GM10248 (cell line): ENCODE data around the gene FHL5.

ENCODE experiments used
- CTCF ChIA-PET: fragments of 300-600 bp; sonication (Branson Sonifier 250); formaldehyde crosslinking; extraction: SDS; loops from one replicate; lab custom pipeline; 2021; ENCODE audit warnings: antibody characterized with exemption; lab: Yijun Ruan, JAX
- POLR2A ChIA-PET: fragments of 350-650 bp; sonication (Branson Sonifier 250); formaldehyde crosslinking; extraction: SDS; loops from one replicate; lab custom pipeline; 2020; ENCODE audit warnings: antibody characterized with exemption; lab: Yijun Ruan, JAX
- DNase-seq: peaks from one replicate; pipeline ENCODE4 v3.0.0; 2012; ENCODE audit errors: extremely low spot score
- CTCF ChIP-seq: IDR thresholded peaks from 2 replicates; pipeline ENCODE4 v1.5.1; 2012; ENCODE audit warnings: mild to moderate bottlenecking, low read depth; ENCODE audit errors: extremely low read depth, missing control alignments, control extremely low read depth

Gene FHL5

DNA sequence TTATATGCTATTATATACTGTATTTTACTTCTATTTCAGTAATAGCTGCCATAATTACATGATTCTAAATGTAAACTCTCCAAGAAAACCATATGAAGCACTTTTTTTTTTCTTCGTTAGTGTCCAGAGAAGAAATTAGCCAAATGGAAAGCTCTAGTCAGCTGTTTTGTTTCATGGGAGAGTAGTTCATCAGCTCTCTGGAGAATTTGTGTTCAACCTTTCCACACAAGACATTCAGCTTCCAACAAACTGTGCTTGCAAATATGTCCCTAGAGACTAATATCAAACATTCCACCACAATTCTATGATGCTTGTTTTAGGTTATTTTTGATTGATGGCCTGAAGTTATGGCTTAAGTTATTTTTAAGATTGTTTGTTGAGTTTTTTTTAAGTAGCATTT is 19.5 kb downstream of the FHL5 start:
- ChIA-PET CTCF (no interaction called here), POLR2A (no interaction called here)
- TF ChIP-seq CTCF, result no peak
- DNase-seq, result no peak

- POLR2A ChIA-PET, result no interaction called here
- no peak for TF ChIP-seq CTCF
- no peak for DNase-seq
- CTCF ChIA-PET, result interaction anchor here (1.0 to 1.4 kb wide), 3 partner anchors 10 to 13 kb away, joined by 3 to 5 read pairs (median 3); no protein-coding TSS in a partner anchor
Observed at GRCh38 chr6:96604420-96604819, 41.5 kb downstream of the FHL5 start.

DNA sequence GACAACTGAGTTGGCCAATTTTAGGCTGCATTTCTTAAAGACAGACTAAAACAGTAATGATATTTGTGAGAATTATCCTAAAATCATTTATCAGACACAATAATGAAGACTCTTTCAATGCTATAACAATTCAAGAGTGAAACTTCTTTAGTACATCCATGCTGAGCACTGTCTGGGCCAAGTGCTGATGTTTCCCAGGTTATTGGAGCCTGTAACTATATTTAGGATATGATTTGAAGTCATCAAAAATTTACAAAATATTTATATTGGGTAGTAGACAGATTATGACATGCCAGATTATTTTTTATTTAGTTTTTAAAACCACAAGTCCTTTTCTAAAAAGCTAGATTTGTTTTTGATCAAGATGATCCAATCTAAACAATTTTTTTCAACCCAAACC is 45.1 kb downstream of the FHL5 start:
- POLR2A ChIA-PET, result no interaction called here
- CTCF ChIA-PET, result no interaction called here
- no peak for TF ChIP-seq CTCF
- DNase-seq, result no peak

- CTCF ChIA-PET, result no interaction called here
- POLR2A ChIA-PET, result no interaction called here
- TF ChIP-seq CTCF, result no peak
- no peak for DNase-seq
Observed at GRCh38 chr6:96610019-96610418, 47.1 kb downstream of the FHL5 start.

DNA sequence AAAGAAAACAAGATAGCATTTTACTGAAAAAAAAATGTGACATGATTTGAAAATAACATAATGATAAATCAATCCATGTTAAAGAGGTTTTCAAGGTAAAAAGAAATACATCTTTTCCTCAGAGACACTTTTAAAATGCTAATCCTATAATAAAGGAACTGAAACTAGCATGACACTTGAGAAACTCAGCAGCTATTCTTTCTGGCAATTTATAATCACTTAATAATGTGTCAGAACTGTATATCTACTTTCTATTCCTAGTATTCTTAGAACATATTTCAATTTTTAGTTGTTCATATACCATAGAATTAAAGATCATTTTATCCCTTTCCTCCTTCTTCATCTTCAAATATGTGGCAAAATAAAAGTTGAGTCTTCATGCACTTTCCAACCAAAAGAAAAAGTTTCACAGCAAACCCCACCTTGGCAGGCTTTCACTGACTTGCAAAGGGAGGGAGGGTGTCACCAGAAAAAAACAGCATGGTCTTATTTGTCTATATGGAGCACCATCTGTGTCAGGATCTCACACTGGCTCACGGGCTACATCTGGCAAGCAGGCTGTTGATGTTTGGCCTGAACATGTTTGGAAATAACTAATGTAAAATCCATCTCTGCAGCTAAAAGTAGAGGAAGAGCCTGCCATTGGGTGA is 48.5 kb downstream of the FHL5 start:
- CTCF ChIA-PET, result interaction anchor here (0.6 to 0.8 kb wide), 2 partner anchors 12 to 37 kb away, joined by 3 read pairs; no protein-coding TSS in a partner anchor
- peak; percentile 28 for DNase-seq
- no peak for TF ChIP-seq CTCF
- POLR2A ChIA-PET, result no interaction called here

DNA sequence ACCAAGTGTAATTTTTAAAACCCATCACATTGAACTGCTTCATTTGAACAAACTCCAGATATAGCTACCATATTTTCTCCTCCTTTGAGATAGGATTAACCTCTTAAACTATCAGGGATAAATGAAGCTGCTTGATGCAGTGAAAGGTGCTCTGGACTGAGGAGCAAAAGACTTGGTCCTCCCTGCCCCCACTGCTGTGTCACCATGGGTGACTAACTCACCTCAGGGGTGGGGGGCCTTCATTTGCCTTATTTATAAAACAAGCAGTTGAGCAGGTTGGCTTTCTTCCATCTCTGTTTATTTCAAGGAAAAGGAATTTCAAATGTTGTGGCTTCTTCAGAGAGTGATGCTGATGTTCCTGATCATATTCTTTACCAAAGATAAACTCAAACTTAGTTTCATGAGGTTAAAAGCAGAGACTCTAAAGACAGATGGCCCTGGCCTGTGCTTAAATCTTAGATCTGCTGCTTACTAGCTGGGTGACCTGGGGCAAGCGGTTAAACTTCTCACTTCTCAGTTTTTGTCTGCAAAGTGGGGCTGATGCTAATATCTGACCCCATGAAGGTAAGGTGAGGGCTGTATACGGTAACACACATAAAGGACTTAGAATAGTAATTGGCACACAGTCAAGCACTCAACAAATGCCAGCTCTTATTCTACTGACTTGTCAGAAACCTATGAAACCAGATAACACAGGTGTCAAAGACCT is 50.5 kb downstream of the FHL5 start:
- POLR2A ChIA-PET, result no interaction called here

More for the DNA sequence above, 50.5 kb downstream of the FHL5 start:
- CTCF ChIA-PET, result interaction anchor here (0.9 to 2.9 kb wide), 5 partner anchors 8 to 16 kb away, joined by 3 to 10 read pairs (median 4); no protein-coding TSS in a partner anchor
- DNase-seq, result no peak
- TF ChIP-seq CTCF, result no peak
